Mesodermal cell (in vitro differentiated cells): ENCODE measurements around the gene U2AF2.

Experiments used
- H3K27ac ChIP-seq: 2 replicates; pipeline ENCODE4 v1.7.0; 2013; ENCODE audit warnings: mild to moderate bottlenecking, low read depth, low read length, moderate library complexity; ENCODE audit not compliant: severe bottlenecking
- H3K36me3 ChIP-seq: 2 replicates; pipeline ENCODE4 v1.7.1; 2013; ENCODE audit warnings: mild to moderate bottlenecking, low read length, moderate library complexity; ENCODE audit not compliant: control insufficient read depth, insufficient read depth
- H3K4me1 ChIP-seq: one replicate; pipeline ENCODE4 v1.7.1; 2013; ENCODE audit warnings: mild to moderate bottlenecking, low read length; ENCODE audit not compliant: insufficient read depth, control insufficient read depth, poor library complexity, severe bottlenecking
- H3K4me3 ChIP-seq: 2 replicates; pipeline ENCODE4 v1.7.0; 2013; ENCODE audit warnings: low read length, control low read depth, mild to moderate bottlenecking; ENCODE audit not compliant: insufficient read depth, poor library complexity, severe bottlenecking; ENCODE audit errors: extremely low read depth
- H3K9me3 ChIP-seq: 2 replicates; pipeline ENCODE4 v1.7.1; 2013; ENCODE audit warnings: mild to moderate bottlenecking, low read length, moderate library complexity; ENCODE audit not compliant: control insufficient read depth
- WGBS, 2 experiments: methylation state at CpG; one replicate each; pipeline ENCODE4 v1.1.5; 2013; ENCODE audit warnings: missing lambda C conversion rate in 2 of 2; ENCODE audit not compliant: insufficient coverage in 2 of 2; 5-methylcytosine and 5-hydroxymethylcytosine counted together

Gene U2AF2

DNA sequence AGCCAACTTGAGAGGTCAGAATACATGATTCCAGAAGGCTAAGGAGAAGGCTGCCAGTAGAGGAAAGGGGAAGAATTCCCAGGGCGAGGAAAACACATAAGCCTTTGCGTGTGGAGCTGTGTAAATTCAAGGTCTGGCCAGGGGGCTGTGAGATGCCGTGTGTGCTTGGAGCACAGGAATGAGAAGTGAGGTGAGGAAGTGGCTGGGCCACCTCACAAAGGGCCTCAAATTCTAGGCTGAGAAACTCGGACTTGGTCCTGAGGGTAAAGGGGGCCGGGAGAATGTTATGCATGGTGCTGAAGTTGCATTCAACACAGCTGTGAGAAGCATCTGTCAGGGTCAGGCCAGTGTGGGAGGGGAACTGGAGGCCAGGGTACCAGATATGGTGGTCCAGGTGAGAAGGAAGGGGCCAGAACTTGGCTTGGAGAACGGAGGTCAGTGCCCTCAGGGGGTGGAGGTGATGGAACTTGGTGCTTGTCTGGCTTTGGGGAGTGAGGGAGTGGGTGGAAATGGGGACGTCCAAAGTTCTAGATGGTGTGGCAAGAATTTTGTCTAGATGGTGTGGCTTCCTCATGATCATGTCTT is 18.9 kb upstream of the U2AF2 start:
- H3K4me3 ChIP-seq, result peak overlapping the region; percentile 93
- no peaks in the 10 kb centered on the region for H3K9me3 ChIP-seq
- WGBS, 2 experiments, result 85% methylated on average over 6 to 7 of the region's 7 CpGs
- peaks cover 19% of the 10 kb centered on the region for H3K36me3 ChIP-seq
- peaks cover 10% of the 10 kb centered on the region for H3K4me1 ChIP-seq
- no peak overlapping the region for H3K27ac ChIP-seq

- WGBS, 2 experiments, result 86 to 100% methylated on average over 1 to 3 of the region's 4 CpGs
- H3K27ac ChIP-seq, result no peak overlapping the region
- no peak overlapping the region for H3K4me3 ChIP-seq
- no peaks in the 10 kb centered on the region for H3K9me3 ChIP-seq
- H3K36me3 ChIP-seq, result peaks cover 19% of the 10 kb centered on the region
- H3K4me1 ChIP-seq, result peaks cover 10% of the 10 kb centered on the region
Observed at GRCh38 chr19:55636723-55637122, 18.1 kb upstream of the U2AF2 start.

- Histone ChIP-seq H3K9me3 (no peaks in the 10 kb centered on the region), H3K36me3 (peaks cover 19% of the 10 kb centered on the region), H3K4me3 (no peak overlapping the region), H3K27ac (no peak overlapping the region), H3K4me1 (peaks cover 10% of the 10 kb centered on the region)
- 80 to 86% methylated on average over 10 to 11 of the region's 11 CpGs for WGBS, 2 experiments
Observed at GRCh38 chr19:55637534-55637933, 17.3 kb upstream of the U2AF2 start.

GRCh38 chr19:55638864-55639359 is 15.9 kb upstream of the U2AF2 start:
- H3K9me3 ChIP-seq, result no peaks in the 10 kb centered on the region
- H3K36me3 ChIP-seq, result peaks cover 19% of the 10 kb centered on the region
- 93 to 100% methylated on average over 1 to 3 of the region's 6 CpGs for WGBS, 2 experiments
- peaks cover 10% of the 10 kb centered on the region for H3K4me1 ChIP-seq
- H3K4me3 ChIP-seq, result no peak overlapping the region
- H3K27ac ChIP-seq, result no peak overlapping the region

- peaks cover 15% of the 10 kb centered on the region for H3K4me1 ChIP-seq
- H3K27ac ChIP-seq, result peak overlapping the region; percentile 79
- no peaks in the 10 kb centered on the region for H3K9me3 ChIP-seq
- 84 to 86% methylated on average over 34 to 38 of the region's 38 CpGs for WGBS, 2 experiments
- H3K36me3 ChIP-seq, result peaks cover 26% of the 10 kb centered on the region
- H3K4me3 ChIP-seq, result peak overlapping the region; percentile 91
Observed at GRCh38 chr19:55640043-55640576, 14.7 kb upstream of the U2AF2 start.

DNA sequence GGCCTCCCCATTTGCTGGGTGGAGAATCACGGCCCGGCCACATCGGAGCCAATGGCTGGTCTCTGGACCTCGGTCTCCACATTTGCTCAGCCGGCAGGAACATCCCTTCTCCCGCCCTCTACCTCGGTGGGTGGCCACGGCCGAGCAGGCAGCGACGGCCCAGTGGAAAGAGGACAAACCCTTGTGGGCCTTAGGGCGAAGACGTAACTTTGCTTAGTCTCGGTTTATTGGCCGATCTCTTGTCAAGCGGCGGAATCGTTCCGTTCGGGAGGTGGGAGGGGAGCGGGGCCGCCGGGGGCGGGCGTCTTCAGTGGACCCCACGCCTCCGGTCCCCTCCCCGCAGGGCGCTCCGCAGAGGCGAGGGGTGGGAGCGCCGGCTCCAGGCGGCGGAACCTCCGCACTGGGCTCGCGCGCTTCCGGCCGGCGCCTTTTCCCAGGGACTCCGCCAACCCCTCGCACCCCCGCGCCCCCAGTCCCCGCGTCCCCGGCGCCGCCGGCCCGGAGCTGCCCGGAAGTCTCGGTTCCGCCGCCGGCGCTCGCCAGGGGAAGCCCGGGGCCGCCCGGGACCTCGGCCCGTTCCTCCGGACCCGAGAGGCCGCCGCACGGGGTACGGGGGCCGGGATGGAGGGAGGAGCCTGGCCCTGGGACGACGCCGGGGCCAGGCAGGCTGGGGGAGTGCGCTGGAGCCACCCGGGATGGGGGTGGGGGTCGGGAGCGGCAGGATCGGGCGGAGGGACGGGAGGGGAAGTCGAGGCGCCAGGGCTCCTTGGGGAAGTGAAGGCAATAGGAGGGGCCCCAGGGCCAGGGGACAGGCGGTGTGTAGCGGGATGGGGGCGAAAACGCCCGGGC is 14.0 kb upstream of the U2AF2 start, which contains the start of gene ZNF580:
TSS of gene ZNF580 (plus strand) at position 426 of the 849 bp plus-strand sequence. CDS start 1,507 bp downstream, outside the sequence.
- Histone ChIP-seq H3K4me1 (peaks cover 20% of the 10 kb centered on the region), H3K9me3 (no peaks in the 10 kb centered on the region), H3K36me3 (peaks cover 33% of the 10 kb centered on the region), H3K4me3 (peak within 1 kb of the TSS; percentile 91), H3K27ac (peak within 1 kb of the TSS; percentile 79)
- WGBS, 2 experiments, result 1 to 2% methylated on average over 48 to 70 of the region's 89 CpGs

DNA sequence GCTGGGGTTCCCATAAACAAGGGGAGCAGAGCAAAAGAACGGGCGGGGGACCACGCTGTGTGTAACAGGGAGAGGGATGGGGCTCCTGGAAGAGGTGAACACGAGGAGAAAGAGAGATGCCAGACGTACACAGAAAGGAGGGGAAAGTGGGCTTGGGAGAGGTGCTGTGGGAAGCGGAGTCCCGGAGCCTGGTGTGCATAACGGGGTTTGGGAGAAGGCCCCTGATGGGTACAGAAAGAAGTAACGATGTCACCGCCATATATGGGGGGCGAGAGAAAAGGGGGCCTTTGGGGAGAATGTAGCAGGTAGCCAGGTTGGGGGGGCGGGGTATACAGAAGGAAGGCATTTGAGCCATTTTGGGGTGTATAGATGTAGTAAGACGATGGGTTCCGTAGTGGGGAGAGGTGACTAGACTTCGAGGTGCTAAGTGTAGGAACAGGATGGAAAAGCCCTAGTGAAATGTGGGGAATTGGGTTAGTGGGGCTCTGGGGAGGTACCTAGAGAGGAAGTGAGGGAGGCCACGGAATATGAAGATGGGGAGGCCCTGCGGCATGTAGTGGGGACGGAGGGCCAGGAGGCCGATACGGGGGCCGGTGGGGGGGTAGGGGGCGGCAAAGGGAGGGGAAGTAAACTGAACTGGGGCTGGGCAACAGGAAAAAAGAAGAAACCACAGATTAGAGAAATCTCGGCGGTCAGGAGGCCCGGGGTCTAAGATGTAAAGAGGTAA is 13.2 kb upstream of the U2AF2 start:
- Histone ChIP-seq H3K27ac (peak overlapping the region; percentile 79), H3K9me3 (no peaks in the 10 kb centered on the region), H3K4me1 (peaks cover 12% of the 10 kb centered on the region), H3K4me3 (peak overlapping the region; percentile 91), H3K36me3 (peaks cover 36% of the 10 kb centered on the region)
- 0 to 2% methylated on average over 13 to 25 of the region's 25 CpGs for WGBS, 2 experiments

- peaks cover 38% of the 10 kb centered on the region for H3K36me3 ChIP-seq
- no peaks in the 10 kb centered on the region for H3K9me3 ChIP-seq
- 3% methylated on average over 49 to 55 of the region's 65 CpGs for WGBS, 2 experiments
- H3K4me3 ChIP-seq, result peak overlapping the region; percentile 91
- H3K4me1 ChIP-seq, result peaks cover 17% of the 10 kb centered on the region
- peak overlapping the region; percentile 55 for H3K27ac ChIP-seq
Observed at GRCh38 chr19:55642153-55643002, 12.5 kb upstream of the U2AF2 start.

DNA sequence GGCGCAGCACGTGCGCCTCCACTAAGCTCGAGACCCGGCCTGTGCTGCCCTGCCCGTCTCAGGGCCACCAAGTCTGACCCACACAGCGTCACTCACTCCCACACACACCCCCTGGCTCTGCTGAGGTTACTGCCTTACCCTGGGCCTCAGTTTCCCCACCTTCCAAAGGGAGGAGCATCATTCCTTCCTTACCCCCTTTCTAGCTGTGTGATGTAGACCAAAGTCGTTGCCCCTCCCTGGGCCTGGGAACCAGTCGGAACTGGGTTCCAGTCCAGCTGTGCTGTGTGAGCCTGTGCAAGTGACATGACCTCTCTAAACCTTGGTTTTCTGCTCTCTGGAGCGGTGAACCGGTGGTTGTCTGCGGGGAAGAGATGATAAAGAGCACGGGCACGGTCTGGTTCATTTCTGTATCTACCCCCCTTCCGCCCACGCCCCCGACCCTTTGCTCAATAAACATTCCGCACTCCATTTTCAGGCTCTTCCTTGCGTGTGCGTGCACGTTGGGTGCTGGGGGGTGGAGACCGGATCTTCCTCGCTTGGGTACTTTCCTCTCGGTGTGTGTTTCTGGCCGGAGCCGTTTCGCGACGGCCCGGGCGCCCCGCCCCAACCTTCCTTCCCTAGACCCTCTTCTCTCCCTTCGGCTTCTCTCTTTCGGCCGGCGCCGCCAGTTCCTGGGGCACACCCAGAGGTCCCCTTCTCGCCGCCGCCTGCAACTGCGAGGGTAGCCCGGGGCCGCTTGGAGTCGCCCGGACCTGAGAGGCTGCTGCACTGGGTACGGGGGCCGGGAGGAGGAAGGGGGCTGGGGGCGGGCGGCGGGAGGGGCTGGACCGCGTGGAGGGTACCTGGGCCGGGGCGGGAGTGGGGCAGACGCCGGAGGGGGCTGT is 11.6 kb upstream of the U2AF2 start, which contains the start of gene ZNF581:
TSS of gene ZNF581 (plus strand) at position 647 of the 884 bp plus-strand sequence. CDS start 923 bp downstream, outside the sequence.
- Histone ChIP-seq H3K36me3 (peaks cover 30% of the 10 kb centered on the region), H3K9me3 (no peaks in the 10 kb centered on the region), H3K27ac (peak within 1 kb of the TSS; percentile 55), H3K4me1 (peaks cover 18% of the 10 kb centered on the region), H3K4me3 (peak within 1 kb of the TSS; percentile 91)
- WGBS, 2 experiments, result 3 to 6% methylated on average over 18 to 20 of the region's 56 CpGs
